SK-N-MC (cell line): Measurements from ENCODE around the gene MPP4.

Experiments
- DNase-seq: peaks from one replicate; pipeline ENCODE4 v3.0.0-alpha.2; 2011; ENCODE audit warnings: low read depth, low spot score
- H3K27ac ChIP-seq: fragments of 200-600 bp; sonication (generic); 2 replicates; pipeline ENCODE4 v1.5.1; 2016; ENCODE audit warnings: mixed run types
- H3K36me3 ChIP-seq: fragments of 200-600 bp; sonication (generic); 2 replicates; pipeline ENCODE4 v1.6.1; 2017; ENCODE audit warnings: antibody characterized with exemption, low read length, mixed read lengths; ENCODE audit not compliant: insufficient read depth
- H3K4me3 ChIP-seq: fragments of 200-600 bp; sonication (generic); 2 replicates; pipeline ENCODE4 v1.5.1; 2016
- H3K9ac ChIP-seq: fragments of 200-600 bp; sonication (generic); 2 replicates; pipeline ENCODE4 v1.8.0; 2017; ENCODE audit warnings: mixed run types, mixed read lengths; ENCODE audit not compliant: insufficient read length
- H3K9me3 ChIP-seq: fragments of 200-600 bp; sonication (generic); 2 replicates; pipeline ENCODE4 v1.6.1; 2017; ENCODE audit warnings: low read depth, mild to moderate bottlenecking, antibody characterized with exemption, low read length, moderate library complexity, mixed read lengths
- EZH2 ChIP-seq: fragments of 200-600 bp; sonication (generic); IDR thresholded peaks from one replicate; pipeline ENCODE4 v1.6.1; 2017; ENCODE audit warnings: antibody characterized with exemption
- FOXP2 ChIP-seq: optimal IDR thresholded peaks from 2 replicates; pipeline ENCODE3; 2011; ENCODE audit warnings: mild to moderate bottlenecking, moderate library complexity; ENCODE audit not compliant: insufficient read depth; ENCODE audit errors: extremely low read length, control extremely low read depth
- POLR2AphosphoS5 ChIP-seq: IDR thresholded peaks from 2 replicates; pipeline ENCODE4 v1.6.1; 2012; ENCODE audit warnings: mild to moderate bottlenecking, low read depth, low read length, borderline replicate concordance

MPP4 gene

DNA sequence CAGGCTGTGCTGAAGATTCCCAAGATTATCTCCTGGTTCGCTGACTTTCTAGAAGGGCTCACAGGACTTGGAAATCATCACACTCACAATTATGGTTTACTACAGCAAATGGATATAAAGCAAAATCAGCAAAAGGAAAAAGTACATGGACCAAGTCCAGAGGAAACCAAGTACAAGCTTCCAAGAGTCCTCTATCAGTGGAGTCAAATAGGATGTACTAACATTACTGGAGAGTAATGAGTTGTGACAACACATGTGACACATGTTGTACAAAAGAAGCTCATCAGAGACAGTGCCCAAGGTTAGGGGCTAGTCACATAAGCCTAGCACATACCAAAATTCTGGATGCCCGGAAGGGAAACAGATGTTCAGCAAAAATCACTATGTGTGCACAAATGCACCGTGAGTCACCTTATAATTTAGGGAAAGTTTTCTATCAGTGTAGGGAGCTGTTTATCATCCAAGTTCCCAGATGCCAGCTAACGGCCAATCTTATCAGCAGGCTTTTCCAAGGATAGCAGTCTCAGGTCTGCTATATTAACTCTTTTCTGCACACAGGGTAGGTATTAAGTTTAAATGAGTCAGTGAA, 64.7 kb downstream of the MPP4 start:
- no peak overlapping the region for H3K4me3 ChIP-seq
- no peak for DNase-seq

DNA sequence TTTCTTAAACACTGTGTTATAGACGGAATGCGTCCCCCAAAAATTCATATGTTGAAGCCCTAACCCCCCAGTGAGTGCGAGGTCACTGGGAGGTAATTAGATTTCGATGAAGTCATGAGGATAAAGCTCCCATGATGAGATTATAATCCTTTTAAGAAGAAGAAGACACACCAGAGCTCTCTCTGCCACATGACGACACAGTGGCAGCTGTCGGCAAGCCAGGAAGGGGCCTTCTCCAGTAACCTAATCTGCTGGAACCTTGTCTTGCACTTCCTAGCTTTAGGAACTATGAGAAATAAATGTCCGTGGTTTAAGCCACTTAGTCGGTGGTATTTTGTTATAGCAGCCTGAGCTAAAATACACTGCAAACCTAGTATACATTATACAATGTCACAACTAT, 67.4 kb downstream of the MPP4 start:
- H3K36me3 ChIP-seq: peaks cover 91% of the 10 kb centered on the region
- H3K9ac ChIP-seq: no peak overlapping the region
- H3K4me3 ChIP-seq: no peak overlapping the region
- H3K27ac ChIP-seq: no peak overlapping the region
- DNase-seq: no peak
- H3K9me3 ChIP-seq: no peaks in the 10 kb centered on the region
- TF ChIP-seq EZH2: no peak
- TF ChIP-seq POLR2AphosphoS5: no peak
- no peak for TF ChIP-seq FOXP2

More for the DNA sequence above, 64.7 kb downstream of the MPP4 start:
- TF ChIP-seq EZH2 (no peak), POLR2AphosphoS5 (no peak), FOXP2 (no peak)
- Histone ChIP-seq H3K9ac (no peak overlapping the region), H3K9me3 (no peaks in the 10 kb centered on the region), H3K27ac (no peak overlapping the region), H3K36me3 (peaks cover 91% of the 10 kb centered on the region)

DNA sequence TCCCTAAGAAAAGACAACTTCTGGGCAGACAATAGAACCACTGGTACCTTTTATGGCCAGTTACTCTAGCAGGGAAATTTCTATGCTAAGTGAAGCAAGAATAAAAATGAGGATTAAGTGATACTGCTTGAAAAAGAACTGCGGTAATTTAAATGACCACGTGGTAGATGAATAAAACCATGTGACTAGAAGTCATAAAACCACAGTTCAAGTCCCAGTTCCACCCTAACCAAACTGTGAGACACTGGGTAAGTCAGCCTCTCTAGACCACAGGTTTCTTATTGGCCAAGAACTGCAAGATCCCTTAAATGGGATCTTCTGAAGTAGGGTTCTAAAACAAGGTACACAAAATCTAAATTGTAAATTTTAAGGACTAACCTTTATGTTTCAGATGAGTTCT, 67.9 kb downstream of the MPP4 start:
- no peak for DNase-seq
- Histone ChIP-seq H3K36me3 (peaks cover 91% of the 10 kb centered on the region), H3K9me3 (no peaks in the 10 kb centered on the region), H3K27ac (no peak overlapping the region), H3K4me3 (no peak overlapping the region), H3K9ac (no peak overlapping the region)
- TF ChIP-seq EZH2 (no peak), POLR2AphosphoS5 (no peak), FOXP2 (no peak)

DNA sequence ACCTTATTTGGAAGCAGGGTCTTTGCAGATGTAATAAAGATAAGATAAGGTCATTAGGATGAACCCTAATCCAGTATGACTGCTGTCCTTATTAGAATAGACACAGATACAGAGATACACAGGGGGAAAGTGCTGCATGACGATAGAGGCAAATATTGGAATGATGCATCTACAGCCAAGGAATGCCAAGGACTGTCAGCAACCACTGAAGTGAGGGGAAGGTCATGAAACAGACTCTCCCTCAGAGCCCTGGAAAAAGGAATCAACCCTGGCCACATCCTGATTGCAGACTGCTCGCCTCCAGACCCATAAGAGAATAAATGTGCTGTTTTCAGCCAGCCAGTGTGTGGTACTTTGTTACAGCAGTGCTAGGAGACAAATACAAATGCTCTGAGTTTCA, 69.9 kb downstream of the MPP4 start:
- Histone ChIP-seq H3K4me3 (no peak overlapping the region), H3K27ac (no peak overlapping the region), H3K9ac (no peak overlapping the region), H3K36me3 (peaks cover 81% of the 10 kb centered on the region), H3K9me3 (no peaks in the 10 kb centered on the region)
- DNase-seq: no peak
- TF ChIP-seq POLR2AphosphoS5 (no peak), FOXP2 (no peak), EZH2 (no peak)

DNA sequence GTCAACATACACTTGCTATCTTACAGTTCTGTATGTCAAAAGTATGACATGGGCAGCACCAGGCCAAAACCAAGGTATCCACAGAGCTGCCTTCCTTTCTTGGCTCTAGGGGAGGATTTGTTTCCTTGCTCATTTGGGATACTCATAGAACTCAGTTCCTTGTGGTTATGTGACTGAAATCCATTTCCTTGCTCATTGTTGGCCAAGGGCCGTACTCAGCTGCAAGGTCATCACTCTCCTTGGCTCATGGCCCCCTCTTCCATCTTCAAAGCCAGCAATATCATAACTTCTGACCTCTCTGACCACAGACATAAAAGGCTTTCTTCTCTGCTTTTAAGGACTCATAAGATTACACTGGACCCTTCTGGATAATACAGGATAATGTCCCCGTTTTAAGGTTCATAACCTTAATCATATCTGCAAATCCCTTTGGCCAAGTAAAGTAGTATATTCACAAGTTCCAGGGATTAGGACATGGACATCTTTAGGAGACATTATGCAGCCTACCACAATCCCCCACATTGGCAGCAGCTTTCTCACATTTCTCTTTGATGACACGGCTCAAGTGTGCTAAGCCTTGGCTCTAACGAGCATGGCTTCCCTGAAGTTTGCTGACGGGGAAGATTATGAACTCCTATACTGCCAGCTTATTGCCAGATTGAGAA, 76.0 kb downstream of the MPP4 start:
- Histone ChIP-seq H3K27ac (no peak overlapping the region), H3K36me3 (peaks cover 28% of the 10 kb centered on the region), H3K9me3 (no peaks in the 10 kb centered on the region), H3K9ac (no peak overlapping the region), H3K4me3 (no peak overlapping the region)
- DNase-seq: no peak
- no peak for TF ChIP-seq POLR2AphosphoS5
- no peak for TF ChIP-seq EZH2
- TF ChIP-seq FOXP2: no peak

DNA sequence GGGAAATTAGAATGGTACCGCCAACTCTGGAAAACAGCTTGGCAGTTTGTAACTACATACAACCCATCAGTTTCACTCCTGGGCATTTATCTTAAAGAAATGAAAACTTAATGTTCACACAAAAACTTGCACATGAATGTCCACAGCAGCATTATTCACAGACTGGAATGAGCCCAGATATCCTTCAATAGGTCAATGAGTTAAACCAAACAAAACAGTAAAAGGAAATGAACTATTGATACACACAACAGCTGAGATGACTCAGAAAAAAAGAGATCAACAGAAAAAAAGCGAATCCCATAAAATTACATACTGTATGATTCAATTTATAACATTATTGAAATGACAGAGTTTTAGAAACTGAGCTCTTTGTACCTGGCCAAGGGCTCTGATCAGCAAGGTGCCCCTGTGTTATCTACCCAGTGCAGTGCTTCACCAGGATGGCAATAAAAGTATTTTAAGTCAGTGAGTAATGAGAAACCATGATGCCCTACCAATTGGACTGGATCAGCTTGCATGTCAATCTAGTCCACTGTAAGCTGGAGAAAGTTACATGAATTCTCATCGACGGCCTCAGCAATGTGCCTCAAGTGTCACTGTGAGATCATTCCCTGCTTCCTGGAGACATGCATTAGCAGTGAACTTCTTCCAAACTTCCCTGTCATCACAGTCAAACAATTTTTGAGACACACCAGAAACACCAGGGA, 77.0 kb downstream of the MPP4 start:
- Histone ChIP-seq H3K36me3 (peaks cover 20% of the 10 kb centered on the region), H3K9me3 (no peaks in the 10 kb centered on the region), H3K27ac (no peak overlapping the region), H3K9ac (no peak overlapping the region), H3K4me3 (no peak overlapping the region)
- TF ChIP-seq EZH2: no peak
- no peak for TF ChIP-seq FOXP2
- TF ChIP-seq POLR2AphosphoS5: no peak
- DNase-seq: no peak

DNA sequence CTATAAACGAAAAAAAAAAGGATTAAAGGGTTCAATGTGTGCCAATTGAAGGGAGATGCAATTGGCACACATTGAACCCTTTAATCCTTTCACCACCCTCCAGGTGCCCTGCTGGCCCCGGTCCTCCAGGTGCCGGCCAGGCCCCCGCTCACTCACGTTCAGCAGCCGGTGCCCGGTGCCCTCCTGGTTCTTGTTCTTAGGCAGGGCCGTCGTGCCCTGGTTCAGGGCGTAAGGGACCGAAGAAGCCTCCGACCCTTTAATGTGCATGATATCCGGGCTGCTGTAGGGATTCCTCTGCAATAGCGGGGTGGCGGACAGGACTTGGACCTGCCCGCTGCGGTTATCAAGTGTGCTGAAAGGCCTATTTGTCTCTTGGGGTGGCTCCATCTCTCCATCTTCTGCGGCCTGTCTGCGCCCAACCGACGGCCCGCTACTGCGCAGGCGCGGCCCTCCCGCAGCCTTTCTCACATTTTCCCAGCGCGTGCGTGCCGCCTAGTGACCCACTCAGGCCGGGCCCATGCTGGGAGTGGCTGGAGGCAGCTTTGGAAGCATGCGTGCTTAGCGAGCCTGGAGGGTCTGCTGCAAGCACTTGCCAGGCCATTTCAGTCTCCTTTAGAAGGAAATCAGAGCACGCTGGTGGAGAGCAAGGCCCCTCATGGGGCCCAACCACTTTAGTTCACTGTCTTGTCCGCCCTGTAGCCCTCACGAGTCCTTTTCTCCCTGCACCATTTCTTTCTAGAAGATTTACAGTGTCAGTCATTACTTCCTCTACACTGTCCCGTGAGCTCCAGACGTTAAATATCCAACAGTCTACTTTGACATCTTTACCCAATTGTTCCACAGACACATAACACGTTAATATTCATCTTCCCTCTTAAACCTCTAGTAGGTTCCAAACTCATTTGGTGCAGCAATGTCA, 79.4 kb downstream of the MPP4 start:
- TF ChIP-seq POLR2AphosphoS5: 0 out of 2 replicates have a peak, but pooled peaks have one; percentile 10
- TF ChIP-seq EZH2: no peak
- Histone ChIP-seq H3K36me3 (peaks cover 4% of the 10 kb centered on the region; the same call in 1 of the 2 replicates), H3K4me3 (no peak overlapping the region), H3K9ac (no peak overlapping the region), H3K27ac (no peak overlapping the region), H3K9me3 (no peaks in the 10 kb centered on the region)
- no peak for DNase-seq

DNA sequence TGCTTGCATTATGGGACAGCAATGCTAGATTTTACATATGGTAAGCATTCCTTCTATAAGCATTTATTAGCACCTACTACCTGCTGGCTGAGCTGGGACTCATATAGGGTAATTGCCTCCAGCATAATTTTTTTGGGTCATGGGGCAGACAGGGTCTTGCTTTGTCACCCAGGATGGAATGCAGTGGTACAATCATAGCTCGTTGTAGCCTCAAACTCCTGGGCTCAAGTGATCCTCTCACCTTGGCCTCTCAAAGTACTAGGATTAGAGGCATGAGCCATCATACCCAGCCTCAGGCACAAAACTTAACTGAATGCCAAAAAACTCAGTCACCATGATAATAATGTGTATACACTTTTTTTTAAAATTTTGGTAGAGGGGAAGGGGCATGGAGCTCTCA, 90.4 kb downstream of the MPP4 start:
- no peak for TF ChIP-seq POLR2AphosphoS5
- no peak for TF ChIP-seq EZH2
- TF ChIP-seq FOXP2: no peak

More for the DNA sequence above, 90.4 kb downstream of the MPP4 start:
- Histone ChIP-seq H3K9me3 (no peaks in the 10 kb centered on the region), H3K36me3 (no peaks in the 10 kb centered on the region), H3K27ac (no peak overlapping the region), H3K9ac (no peak overlapping the region), H3K4me3 (no peak overlapping the region)
- DNase-seq: no peak
